HTR-8/SVneo (cell line): ENCODE data around the gene LTN1.
"Not testable (repeated sequence)": the region's sequence is repeated elsewhere in the genome, so short reads cannot be mapped to it uniquely, and the experiment has no call there.

ENCODE experiments used
- DNase-seq: peaks from one replicate; pipeline ENCODE4 v3.0.0; 2011; ENCODE audit warnings: low spot score, mixed read lengths; ENCODE audit not compliant: insufficient read length
- FAIRE-seq: peaks from 2 replicates; lab custom pipeline; 2011; peaks lifted over from hg19 to GRCh38; lab: Jason Lieb, UNC

LTN1 gene, protein sequence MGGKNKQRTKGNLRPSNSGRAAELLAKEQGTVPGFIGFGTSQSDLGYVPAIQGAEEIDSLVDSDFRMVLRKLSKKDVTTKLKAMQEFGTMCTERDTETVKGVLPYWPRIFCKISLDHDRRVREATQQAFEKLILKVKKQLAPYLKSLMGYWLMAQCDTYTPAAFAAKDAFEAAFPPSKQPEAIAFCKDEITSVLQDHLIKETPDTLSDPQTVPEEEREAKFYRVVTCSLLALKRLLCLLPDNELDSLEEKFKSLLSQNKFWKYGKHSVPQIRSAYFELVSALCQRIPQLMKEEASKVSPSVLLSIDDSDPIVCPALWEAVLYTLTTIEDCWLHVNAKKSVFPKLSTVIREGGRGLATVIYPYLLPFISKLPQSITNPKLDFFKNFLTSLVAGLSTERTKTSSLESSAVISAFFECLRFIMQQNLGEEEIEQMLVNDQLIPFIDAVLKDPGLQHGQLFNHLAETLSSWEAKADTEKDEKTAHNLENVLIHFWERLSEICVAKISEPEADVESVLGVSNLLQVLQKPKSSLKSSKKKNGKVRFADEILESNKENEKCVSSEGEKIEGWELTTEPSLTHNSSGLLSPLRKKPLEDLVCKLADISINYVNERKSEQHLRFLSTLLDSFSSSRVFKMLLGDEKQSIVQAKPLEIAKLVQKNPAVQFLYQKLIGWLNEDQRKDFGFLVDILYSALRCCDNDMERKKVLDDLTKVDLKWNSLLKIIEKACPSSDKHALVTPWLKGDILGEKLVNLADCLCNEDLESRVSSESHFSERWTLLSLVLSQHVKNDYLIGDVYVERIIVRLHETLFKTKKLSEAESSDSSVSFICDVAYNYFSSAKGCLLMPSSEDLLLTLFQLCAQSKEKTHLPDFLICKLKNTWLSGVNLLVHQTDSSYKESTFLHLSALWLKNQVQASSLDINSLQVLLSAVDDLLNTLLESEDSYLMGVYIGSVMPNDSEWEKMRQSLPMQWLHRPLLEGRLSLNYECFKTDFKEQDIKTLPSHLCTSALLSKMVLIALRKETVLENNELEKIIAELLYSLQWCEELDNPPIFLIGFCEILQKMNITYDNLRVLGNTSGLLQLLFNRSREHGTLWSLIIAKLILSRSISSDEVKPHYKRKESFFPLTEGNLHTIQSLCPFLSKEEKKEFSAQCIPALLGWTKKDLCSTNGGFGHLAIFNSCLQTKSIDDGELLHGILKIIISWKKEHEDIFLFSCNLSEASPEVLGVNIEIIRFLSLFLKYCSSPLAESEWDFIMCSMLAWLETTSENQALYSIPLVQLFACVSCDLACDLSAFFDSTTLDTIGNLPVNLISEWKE (N-terminal part only)

DNA sequence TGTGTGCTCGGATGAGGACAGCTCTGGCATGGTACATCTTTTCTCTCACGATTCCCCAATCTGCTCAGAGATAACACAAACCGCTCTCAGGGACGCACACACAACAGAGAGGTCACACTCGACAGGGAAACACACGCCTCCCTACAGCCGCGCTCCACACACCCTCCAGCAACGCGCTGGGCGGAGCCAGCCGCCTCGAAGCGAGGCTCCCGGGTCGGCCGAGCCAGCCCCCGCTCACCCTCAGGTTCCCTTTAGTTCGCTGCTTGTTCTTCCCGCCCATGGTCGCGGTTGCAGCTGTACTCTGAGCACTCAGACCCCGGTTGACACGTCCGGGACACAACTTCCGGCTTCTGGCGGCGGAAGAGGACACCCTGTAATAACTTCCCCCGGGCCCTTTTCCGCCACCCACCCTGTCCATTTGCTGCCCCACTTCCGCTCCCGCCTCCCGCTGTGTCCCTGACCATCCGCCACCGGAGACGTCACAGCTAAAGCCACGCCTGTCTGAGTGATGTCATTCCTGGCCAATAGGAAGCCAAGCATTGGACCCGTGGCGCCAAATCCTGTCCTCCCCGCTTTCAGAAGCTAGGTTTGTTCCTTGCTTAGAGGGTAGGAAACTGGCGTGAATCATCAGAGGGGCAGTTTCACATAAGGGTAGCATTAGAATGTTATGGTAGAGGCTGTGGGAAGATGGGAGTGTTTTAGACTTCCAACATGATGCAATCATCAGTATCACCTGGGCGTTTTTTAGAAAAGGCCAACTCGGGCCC is at the start of gene LTN1:
LTN1 (minus strand) TSS at position 352 of the 767 bp plus-strand sequence; CDS start at position 280, 72 bp downstream.
- DNase-seq (peak; percentile 97), FAIRE-seq (peak; percentile 92)

DNA sequence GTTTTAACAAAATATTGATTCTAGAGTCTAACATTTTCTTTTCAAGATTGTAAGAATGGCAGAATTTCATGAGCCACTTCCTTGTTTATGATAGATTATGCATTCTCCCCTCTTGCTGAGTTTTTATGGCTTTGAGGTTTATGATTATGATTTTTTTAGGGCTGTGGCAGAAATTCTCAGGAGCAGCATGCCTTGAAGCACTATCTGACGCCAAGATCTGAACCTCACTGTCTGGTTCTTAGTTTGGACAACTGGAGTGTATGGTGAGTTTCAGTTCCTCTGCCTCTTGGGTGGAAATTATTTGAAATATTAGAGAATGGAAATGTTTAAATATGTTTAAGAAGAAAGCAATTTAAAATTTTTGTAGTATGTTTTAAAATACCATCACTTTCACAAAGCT is 42.0 kb upstream of the LTN1 start:
- no peak for DNase-seq
- FAIRE-seq: no peak

DNA sequence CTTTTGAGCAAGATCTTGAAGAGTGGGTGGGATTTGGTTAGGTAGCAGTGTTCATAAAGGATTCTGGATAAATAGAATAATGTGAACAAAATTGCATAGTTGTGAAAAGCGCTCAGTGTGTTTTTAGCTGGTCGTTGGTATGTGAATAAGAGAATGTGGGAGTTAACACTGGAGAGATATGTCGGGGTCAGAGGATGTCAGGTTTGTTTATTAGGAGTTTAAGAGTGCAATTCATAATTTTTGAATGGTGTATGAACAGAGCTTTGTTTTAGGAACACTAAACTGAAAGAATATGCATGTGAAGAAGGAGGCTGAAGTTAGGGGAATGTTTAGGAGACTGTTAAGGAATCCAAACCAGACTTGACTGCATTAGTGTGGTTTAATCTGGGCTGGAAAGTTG is 41.2 kb upstream of the LTN1 start:
- no peak for FAIRE-seq
- DNase-seq: no peak

DNA sequence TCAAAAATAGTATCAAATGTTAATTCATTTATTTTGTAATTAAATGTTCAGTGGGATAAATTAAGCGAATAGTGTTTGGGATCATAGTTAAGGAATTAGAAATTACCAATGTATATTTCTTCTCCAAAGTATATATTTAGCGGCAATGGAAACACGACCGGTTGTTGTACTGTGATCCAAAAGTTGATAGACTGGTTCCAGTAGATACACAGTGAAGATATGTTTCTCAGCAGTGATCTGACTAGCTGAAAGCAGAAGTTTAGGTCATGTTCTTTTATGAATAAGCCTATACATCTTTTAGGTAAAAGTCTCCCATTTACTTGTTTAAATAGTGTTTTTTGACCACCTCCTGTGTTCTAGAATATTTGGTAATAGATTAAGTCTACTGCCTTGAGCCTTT is 40.6 kb upstream of the LTN1 start:
- no peak for DNase-seq
- FAIRE-seq: no peak

DNA sequence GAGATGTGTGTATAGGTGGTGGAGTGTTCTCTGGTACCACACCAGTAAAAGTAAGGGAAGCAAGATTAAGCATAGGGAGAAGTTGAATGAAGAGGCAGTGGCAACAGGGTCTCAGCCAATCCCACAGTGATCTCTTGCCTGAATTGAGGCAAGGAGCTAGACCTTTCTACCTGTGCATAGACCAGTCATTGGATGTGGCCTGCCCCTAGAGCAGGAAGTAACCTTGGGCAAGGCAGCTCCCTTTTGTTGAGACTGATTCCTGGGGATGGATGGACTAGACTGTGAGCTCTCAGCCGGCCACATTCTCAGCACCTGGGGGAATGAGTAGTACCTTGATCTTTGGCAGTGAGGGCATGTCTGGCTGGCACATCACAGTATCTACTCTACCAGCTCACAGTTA is 38.2 kb upstream of the LTN1 start:
- no peak for DNase-seq
- no peak for FAIRE-seq

DNA sequence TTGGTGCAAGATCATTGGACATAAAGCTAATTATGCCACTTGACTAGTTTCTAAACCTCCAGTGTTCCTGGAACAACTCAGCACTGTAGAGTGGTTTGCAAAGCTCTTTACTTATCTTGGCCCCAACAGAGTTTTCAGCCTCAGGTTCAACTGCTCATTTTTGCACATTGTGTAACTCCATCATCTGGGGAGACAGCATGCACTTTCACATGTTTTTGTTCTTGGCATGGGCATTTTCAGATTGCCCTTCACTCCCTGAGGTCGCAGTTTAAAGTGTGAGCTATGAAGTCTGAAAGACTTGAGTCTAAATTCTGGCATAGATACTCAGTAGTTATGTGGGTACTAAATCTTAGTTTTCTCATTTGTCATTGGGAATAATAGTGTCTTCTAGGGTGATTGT is 36.8 kb upstream of the LTN1 start:
- FAIRE-seq (no peak), DNase-seq (no peak)

DNA sequence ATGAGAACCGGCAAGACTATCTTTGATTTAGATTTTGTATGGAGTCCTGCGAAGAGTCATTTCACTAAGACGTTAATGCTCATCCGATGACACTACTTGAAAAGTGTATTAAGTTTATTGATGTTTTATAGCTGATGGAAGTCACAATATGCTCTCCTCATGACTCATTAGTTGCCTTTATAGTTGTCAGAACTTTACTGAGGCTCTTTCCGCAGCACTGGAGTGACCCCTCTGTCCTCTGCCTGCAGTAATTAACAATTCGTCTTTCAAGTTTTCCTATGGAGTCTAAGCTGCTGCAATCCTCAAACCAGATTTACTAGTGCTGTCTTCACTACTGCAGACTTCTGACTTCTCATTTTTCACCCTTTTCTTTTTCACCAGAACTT is 32.6 kb upstream of the LTN1 start:
- FAIRE-seq (no peak), DNase-seq (no peak)

DNA sequence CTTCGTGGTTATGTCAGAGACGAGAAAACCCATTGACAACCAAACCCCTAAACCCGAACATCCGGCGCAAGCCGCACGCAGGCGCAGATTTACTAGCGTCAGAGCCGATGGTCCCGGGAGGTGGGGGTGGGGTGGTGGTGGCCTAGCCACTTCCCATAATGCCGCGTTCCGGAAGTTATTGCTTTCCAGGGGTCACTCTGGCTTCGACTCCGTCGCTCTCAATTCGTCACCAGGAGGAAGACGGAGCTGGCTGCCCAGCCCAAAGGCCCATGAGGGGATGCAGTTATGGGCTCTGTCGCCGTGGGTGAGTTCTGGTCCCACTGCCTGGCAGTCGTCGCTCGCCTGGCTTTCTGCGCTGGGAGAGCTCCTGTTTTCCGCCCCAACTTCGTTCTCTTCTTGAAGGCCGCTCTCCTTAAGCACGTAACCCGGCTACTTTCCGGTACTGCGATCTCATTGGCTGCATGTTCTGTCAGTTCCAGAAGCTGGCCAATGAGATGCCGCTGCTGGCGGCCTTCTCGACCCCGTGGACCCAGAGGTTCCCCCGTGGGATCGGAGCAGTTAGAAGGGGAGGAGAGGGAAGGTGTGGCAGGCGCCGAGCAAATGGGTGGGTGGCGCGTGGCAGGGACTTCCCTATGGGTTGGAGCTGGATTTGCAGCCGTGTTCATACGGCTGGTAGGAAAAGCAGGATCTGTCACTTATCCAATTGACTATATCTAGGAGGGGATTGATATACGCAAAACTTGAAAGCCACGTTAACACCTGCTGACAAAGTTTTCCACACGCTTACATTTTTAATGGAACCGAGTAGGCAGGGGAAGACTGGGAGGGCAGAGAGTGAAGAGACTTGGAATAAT is 32.0 kb upstream of the LTN1 start, which contains the start of gene USP16:
USP16 (plus strand) TSS at position 195 of the 854 bp plus-strand sequence. CDS start 3,246 bp downstream, outside the sequence.
- peak; percentile 92 for FAIRE-seq

DNA sequence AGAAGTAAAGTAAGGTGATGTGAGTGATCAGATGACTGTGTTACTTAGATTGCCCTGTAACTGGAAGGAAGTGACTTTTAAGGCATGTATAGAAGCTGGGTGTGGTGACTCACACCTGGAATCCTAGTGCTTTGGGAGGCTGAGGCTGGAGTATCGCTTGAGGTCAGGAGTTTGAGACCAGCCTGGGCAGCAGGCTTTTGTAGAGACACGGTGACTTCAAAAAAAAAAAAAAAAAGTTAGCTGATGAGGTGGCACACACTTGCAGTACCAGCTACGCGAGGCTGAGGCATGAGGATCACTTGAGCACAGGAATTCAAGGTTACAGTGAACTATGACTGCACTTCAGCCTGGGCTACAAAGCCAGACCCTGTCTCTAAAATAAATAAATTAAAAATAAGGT is 29.5 kb upstream of the LTN1 start:
- FAIRE-seq (no peak), DNase-seq (no peak)

More for the DNA sequence above, 32.0 kb upstream of the LTN1 start, which contains the start of gene USP16:
- peak; percentile 99 for DNase-seq

DNA sequence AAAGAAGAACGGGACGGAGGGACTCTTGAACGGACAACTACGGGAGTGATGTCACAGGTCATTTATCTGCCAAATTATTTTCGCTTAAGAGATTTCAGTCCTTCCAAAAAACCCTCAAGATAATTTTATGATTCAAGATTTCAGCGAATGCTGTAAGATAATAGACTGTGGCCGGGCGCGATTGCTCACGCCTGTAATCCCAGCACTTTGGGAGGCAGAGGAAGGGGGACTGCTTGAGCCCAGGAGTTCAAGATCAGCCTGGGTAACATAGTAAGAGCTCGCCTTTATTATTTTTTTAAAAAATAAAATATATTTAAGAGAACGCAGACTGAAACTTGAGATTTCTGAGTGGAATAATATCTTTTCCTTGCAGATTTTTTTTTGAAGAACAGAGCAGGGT is 25.9 kb upstream of the LTN1 start:
- DNase-seq (no peak), FAIRE-seq (no peak)

DNA sequence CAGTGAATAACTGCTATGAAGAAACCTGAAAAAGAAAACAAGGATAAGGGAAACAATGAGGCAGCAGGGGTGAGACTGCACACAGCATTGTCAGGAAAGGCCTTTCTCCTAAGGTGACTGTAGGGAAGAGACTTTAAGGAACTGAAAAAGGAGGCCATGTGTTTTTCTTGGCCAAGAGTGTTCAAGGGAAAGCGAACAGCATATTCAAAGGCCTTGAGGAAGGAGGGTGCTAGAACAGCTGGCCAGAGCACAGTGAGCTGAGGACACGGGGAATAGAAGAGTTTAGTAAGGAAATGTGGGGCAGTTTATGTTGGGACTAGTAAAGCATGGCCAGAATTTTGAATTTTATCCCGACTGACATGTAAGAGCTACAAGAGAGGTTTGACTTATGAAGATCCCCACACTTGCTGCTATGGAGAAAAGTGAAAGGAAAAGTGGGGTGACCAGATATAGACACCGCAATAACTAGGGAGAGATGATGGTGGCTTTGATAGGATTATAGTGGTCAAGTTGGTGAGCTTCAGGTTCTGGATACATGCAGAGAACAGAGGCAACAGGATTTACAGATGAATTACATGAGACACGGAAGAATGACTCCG is 25.1 kb upstream of the LTN1 start:
- no peak for FAIRE-seq
- DNase-seq: no peak

DNA sequence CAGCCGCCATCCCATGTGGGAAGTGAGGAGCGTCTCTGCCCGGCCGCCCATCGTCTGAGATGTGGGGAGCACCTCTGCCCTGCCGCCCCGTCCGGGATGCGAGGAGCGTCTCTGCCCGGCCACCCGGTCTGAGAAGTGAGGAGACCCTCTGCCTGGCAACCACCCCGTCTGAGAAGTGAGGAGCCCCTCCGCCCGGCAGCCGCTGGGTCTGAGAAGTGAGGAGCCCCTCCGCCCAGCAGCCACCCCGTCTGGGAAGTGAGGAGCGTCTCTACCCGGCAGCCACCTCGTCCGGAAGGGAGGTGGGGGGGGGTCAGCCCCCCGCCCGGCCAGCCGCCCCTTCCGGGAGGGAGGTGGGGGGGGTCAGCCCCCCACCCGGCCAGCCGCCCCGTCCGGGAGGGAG is 18.6 kb upstream of the LTN1 start:
- not testable (repeated sequence) for DNase-seq, FAIRE-seq

DNA sequence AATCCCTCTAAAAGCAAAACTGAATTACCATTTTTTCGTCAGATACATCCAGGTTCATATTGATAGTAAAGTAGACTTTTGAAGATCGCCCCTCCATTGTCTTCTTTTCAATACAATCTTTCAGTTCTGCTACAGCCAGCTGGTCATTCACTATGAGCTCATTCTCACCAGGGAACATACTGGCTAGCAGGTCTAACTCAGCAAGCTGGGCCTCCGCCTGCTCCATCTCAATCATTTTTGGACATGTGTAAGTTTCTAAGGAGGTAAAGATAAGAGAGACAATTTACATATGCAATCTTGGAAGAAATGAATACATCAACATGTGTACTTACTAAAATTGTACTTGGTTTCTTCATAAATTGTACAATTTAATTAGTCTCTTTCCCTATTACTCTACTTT is 15.7 kb upstream of the LTN1 start:
- DNase-seq (no peak), FAIRE-seq (no peak)

DNA sequence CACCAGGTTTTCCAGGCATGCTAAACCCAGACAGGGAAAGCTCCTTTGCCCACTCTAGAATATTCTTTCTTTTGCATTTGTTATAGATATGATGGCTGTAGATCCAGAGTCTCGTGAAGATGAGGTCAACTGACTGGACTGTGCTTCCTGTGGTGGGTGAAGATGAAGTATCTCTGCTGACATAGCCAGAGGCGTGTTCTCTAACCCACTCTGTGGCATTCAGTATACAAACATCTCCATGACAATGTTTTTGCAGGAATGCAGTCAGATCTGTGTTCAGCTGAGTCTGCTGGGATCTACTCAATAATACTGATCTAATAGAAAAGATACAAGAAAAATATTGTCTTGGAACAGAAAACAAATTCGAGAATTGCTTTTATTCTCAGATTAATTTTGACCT is 15.1 kb upstream of the LTN1 start:
- DNase-seq (no peak), FAIRE-seq (no peak)

DNA sequence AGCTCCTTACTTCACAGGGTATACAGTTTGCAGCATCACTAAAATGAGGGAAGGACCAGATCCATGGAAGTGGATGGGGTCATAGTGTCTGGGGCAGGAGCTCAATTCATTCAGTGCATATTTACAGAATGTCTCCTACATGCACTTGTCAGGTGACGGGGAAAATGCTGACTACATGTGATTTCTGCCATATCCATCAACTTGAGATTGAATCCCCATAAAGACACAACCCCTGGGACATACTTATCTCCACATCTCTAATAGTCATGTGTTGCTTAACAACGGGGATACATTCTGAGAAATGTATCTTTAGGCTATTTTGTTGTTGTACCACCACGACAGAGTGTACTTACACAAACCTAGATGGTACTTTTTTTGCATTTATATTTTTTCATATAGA is 14.5 kb upstream of the LTN1 start:
- no peak for FAIRE-seq
- DNase-seq: no peak

DNA sequence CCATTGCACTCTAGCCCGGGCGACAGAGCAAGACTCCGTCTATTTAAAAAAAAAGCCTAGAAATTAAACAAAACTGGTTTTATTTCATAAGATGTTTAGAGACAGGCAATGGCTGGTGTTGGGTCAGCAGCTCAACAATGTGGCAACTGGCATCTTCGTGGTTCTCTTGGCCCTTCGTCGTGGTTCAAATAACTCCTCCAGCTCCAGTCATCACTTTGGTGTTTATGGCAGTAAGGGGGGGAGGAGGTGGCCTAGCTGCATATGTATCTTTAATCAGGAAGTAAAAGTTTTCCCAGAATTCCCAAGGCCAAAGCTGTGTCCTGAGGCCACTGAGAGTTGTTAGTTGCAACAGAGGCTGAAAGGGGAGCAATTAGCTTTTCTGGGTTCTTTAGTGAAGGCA is 13.0 kb upstream of the LTN1 start:
- FAIRE-seq: no peak
- DNase-seq: no peak

DNA sequence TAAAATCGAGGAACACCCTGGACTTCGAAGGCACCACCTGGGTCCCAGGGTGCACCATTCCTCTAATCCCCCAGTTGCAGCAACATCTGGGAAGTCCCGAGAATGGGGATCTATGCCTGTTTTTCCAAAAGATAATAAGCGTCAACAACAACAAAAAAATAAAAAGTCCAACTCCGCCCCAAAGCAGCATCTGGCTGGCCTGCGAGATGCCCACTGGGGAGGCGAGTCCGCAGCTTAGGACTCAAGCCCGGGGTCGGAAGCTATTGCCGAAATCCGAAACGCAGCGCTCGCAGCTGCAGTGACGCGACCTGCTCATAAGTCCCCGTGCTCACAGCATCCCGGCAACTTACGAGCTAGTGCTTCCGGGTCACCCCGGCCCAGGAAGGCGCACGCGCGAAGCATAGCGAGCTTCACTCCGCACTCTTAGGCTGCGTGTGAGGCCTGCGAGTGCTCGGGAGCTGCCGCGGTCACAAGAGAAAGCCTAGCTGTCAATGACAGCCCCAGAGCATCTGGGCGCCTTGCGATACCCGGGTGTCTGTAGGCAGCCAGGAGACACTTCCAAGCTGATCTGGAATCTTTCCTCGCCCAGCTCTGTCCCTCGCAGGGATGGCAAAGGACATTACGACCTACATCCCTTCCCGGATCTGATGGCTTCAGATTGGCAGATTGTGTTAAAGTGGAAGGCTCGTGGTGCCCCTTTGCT is 9.9 kb upstream of the LTN1 start:
- FAIRE-seq (peak; percentile 98), DNase-seq (peak; percentile 98)

DNA sequence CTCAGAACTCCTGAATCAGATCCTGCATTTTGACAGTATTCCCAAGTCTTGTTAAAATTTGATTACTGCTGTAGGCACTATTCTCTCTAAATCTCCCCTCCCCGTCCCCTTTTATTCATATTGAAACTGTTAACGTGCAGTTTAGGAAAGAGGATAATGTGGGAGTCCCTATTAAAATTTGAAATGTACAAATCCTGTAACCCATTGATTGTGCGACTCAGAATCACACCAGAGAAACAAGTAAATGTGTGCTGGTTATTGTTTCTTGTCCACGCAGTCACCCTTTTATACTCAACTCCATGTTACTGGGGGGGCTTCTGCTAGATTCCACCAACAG is 584 bp upstream of the LTN1 start:
- no peak for FAIRE-seq
- no peak for DNase-seq
